DOHH2 (cell line): ENCODE measurements around the gene FERMT1.

Experiments used
- H3F3A ChIP-seq: fragments of 200-600 bp; sonication (generic), shearing (Covaris generic); 2 replicates; pipeline ENCODE4 v1.6.0; 2016; ENCODE audit warnings: antibody characterized with exemption, mild to moderate bottlenecking; ENCODE audit not compliant: control insufficient read depth, insufficient read depth
- H3K27ac ChIP-seq: fragments of 200-600 bp; sonication (generic); 2 replicates; pipeline ENCODE4 v1.5.1; 2014; ENCODE audit warnings: low read depth, mild to moderate bottlenecking, low read length, moderate library complexity
- H3K27me3 ChIP-seq: fragments of 200-600 bp; sonication (generic); 2 replicates; pipeline ENCODE4 v1.6.1; 2014; ENCODE audit warnings: mild to moderate bottlenecking, low read length, mixed read lengths; ENCODE audit not compliant: control insufficient read depth
- H3K36me3 ChIP-seq: fragments of 200-600 bp; sonication (generic); 2 replicates; pipeline ENCODE4 v1.6.1; 2014; ENCODE audit warnings: mild to moderate bottlenecking, low read length, moderate library complexity, mixed read lengths; ENCODE audit not compliant: control insufficient read depth
- H3K4me1 ChIP-seq: fragments of 200-600 bp; sonication (generic); 2 replicates; pipeline ENCODE4 v1.6.1; 2014; ENCODE audit warnings: mild to moderate bottlenecking, low read length, mixed read lengths; ENCODE audit not compliant: control insufficient read depth
- H3K4me2 ChIP-seq: fragments of 200-600 bp; sonication (generic); 2 replicates; pipeline ENCODE4 v1.6.0; 2014; ENCODE audit warnings: mild to moderate bottlenecking, low read length, moderate library complexity
- H3K4me3 ChIP-seq: fragments of 200-600 bp; sonication (generic); 2 replicates; pipeline ENCODE4 v1.5.1; 2014; ENCODE audit warnings: mild to moderate bottlenecking, low read length, mixed read lengths
- H3K79me2 ChIP-seq: fragments of 200-600 bp; sonication (generic); 2 replicates; pipeline ENCODE4 v1.6.1; 2014; ENCODE audit warnings: mild to moderate bottlenecking, low read length, mixed read lengths; ENCODE audit not compliant: control insufficient read depth
- H3K9me2 ChIP-seq: fragments of 200-600 bp; sonication (generic); replicated peaks from 2 replicates; pipeline ENCODE4 v1.6.1; 2014; ENCODE audit warnings: mild to moderate bottlenecking, low read length, mixed read lengths; ENCODE audit not compliant: control insufficient read depth
- H3K9me3 ChIP-seq: fragments of 200-600 bp; sonication (generic); 2 replicates; pipeline ENCODE4 v1.6.1; 2014; ENCODE audit warnings: antibody characterized with exemption, low read length, mixed read lengths; ENCODE audit not compliant: control insufficient read depth, insufficient read depth
- H4K20me1 ChIP-seq: fragments of 200-600 bp; sonication (generic); 2 replicates; pipeline ENCODE4 v1.6.0; 2014; ENCODE audit warnings: low read depth, mild to moderate bottlenecking, antibody characterized with exemption, low read length, moderate library complexity; ENCODE audit not compliant: control insufficient read depth, insufficient read depth
- EZH2phosphoT487 ChIP-seq: fragments of 200-600 bp; sonication (generic); IDR thresholded peaks from 2 replicates; pipeline ENCODE4 v1.6.1; 2017; ENCODE audit warnings: borderline replicate concordance, mild to moderate bottlenecking, antibody characterized with exemption, low read length, moderate library complexity, mixed read lengths
- TF ChIP-seq, protein P1 (sequence below): fragments of 200-600 bp; sonication (generic); IDR thresholded peaks from one replicate; pipeline ENCODE4 v1.5.1; 2014; ENCODE audit warnings: antibody characterized with exemption, mild to moderate bottlenecking, low read depth, low read length; ENCODE audit not compliant: poor library complexity, severe bottlenecking

FERMT1 gene

DNA sequence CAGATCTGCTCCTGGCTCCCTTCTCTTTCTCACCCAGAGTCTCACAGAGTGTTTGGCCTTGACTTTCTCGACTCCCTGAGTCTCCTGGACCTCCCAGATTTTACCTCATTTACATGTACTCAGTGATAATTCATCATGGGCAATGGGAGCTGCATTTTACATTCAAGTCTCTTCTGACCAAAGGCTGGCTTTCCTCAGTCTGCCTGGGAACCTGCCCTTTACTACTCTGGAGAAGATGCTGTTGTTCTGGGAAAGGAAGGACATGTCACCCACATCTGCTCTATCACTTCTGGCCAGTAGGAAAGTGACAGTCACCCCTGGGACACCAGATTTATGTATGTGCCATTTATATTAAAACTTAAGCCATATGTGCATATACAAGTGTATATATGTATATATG is 76.4 kb downstream of the FERMT1 start:
- TF ChIP-seq, protein P1, sequence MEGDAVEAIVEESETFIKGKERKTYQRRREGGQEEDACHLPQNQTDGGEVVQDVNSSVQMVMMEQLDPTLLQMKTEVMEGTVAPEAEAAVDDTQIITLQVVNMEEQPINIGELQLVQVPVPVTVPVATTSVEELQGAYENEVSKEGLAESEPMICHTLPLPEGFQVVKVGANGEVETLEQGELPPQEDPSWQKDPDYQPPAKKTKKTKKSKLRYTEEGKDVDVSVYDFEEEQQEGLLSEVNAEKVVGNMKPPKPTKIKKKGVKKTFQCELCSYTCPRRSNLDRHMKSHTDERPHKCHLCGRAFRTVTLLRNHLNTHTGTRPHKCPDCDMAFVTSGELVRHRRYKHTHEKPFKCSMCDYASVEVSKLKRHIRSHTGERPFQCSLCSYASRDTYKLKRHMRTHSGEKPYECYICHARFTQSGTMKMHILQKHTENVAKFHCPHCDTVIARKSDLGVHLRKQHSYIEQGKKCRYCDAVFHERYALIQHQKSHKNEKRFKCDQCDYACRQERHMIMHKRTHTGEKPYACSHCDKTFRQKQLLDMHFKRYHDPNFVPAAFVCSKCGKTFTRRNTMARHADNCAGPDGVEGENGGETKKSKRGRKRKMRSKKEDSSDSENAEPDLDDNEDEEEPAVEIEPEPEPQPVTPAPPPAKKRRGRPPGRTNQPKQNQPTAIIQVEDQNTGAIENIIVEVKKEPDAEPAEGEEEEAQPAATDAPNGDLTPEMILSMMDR, result no peak
- no peak for TF ChIP-seq EZH2phosphoT487
- H3K4me2 ChIP-seq, result no peak overlapping the region
- no peaks in the 10 kb centered on the region for H3F3A ChIP-seq
- H3K36me3 ChIP-seq, result peaks cover 6% of the 10 kb centered on the region; the same call in 1 of the 2 replicates
- no peak overlapping the region for H3K27ac ChIP-seq
- no peaks in the 10 kb centered on the region for H3K79me2 ChIP-seq
- H3K4me3 ChIP-seq, result no peak overlapping the region
- no peaks in the 10 kb centered on the region for H3K4me1 ChIP-seq
- no peaks in the 10 kb centered on the region for H3K27me3 ChIP-seq
- no peaks in the 10 kb centered on the region for H4K20me1 ChIP-seq
- no peaks in the 10 kb centered on the region for H3K9me3 ChIP-seq
- no peaks in the 10 kb centered on the region for H3K9me2 ChIP-seq

DNA sequence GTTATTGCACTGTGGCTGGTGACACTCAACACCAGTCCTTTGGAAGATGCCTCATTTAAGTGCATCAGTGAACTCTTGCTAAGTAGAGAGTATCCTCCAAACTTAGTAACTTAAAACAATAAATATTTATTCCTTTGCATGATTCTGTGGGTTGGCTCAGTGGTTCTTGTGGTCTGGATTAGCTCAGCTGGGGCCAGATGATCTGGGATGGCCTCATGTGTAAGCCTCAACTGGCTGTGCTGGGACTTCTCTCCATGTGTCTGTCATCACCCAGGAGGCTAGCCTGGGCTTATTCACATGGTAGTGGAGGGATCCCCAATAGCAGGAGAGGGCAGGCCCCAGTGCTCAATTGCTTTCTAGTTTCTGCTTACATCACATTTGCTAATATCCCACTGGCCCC is 77.3 kb downstream of the FERMT1 start:
- H3F3A ChIP-seq, result no peaks in the 10 kb centered on the region
- H3K36me3 ChIP-seq, result peaks cover 14% of the 10 kb centered on the region
- H3K4me2 ChIP-seq, result no peak overlapping the region
- no peak for TF ChIP-seq EZH2phosphoT487
- TF ChIP-seq, protein P1, result no peak
- H3K9me2 ChIP-seq, result no peaks in the 10 kb centered on the region
- H3K9me3 ChIP-seq, result no peaks in the 10 kb centered on the region
- H3K4me3 ChIP-seq, result no peak overlapping the region
- no peaks in the 10 kb centered on the region for H3K27me3 ChIP-seq
- H4K20me1 ChIP-seq, result no peaks in the 10 kb centered on the region
- H3K4me1 ChIP-seq, result no peaks in the 10 kb centered on the region
- H3K79me2 ChIP-seq, result no peaks in the 10 kb centered on the region
- no peak overlapping the region for H3K27ac ChIP-seq

DNA sequence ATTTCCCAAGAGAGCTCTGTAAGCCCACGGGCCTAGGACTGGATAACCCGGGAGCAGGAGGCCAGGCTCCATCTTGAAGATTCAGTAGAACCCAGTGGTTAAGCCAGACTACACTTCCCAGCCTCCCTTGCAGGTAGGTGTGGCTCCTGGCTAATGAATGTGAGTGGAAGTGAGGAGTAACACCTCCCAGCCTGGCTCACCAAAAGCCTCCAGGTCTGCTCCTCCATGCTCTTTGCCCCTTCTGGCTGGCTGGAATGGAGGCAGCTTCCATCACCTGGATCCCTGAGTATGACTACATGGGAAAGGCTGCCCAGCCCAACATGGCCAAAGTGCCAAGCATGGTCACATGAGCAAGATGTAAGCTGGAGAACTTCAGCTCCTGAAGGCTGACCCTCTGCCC is 78.7 kb downstream of the FERMT1 start:
- no peak for TF ChIP-seq EZH2phosphoT487
- TF ChIP-seq, protein P1, result no peak
- Histone ChIP-seq H3K4me2 (no peak overlapping the region), H3K36me3 (peaks cover 21% of the 10 kb centered on the region)

DNA sequence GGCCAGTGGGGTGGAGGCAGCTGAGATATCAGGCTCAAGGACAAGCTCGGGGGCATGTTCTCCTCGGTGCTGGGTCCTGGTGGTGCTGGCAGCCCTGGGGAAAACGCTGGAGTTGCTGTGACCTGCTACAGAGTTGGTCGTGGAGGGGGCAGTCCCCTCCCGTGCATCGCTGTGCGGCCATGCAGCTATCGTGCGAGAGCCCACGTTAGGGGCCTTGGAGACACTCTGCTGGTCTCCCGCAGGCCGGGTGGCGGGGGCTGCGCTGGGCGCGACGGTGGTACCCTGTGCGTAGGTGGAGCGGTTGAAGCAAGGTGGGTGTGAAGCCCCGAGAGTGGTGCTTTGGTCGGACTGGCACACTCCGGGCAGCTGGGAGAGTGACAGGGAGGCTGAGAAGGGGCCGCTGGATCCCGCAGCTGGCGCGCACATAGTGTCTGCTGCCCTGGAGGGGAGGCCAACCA is 81.0 kb downstream of the FERMT1 start:
- Histone ChIP-seq H3K4me2 (no peak overlapping the region), H3K9me3 (no peaks in the 10 kb centered on the region), H3K4me3 (no peak overlapping the region), H3K27me3 (no peaks in the 10 kb centered on the region), H3K79me2 (no peaks in the 10 kb centered on the region), H3K27ac (no peak overlapping the region), H4K20me1 (no peaks in the 10 kb centered on the region), H3F3A (no peaks in the 10 kb centered on the region), H3K36me3 (peaks cover 42% of the 10 kb centered on the region), H3K4me1 (no peaks in the 10 kb centered on the region), H3K9me2 (no peaks in the 10 kb centered on the region)
- TF ChIP-seq, protein P1, result no peak
- TF ChIP-seq EZH2phosphoT487, result no peak

More for the DNA sequence above, 78.7 kb downstream of the FERMT1 start:
- Histone ChIP-seq H3F3A (no peaks in the 10 kb centered on the region), H3K9me3 (no peaks in the 10 kb centered on the region), H4K20me1 (no peaks in the 10 kb centered on the region), H3K27ac (no peak overlapping the region), H3K9me2 (no peaks in the 10 kb centered on the region), H3K27me3 (no peaks in the 10 kb centered on the region), H3K4me3 (no peak overlapping the region), H3K79me2 (no peaks in the 10 kb centered on the region), H3K4me1 (no peaks in the 10 kb centered on the region)
